Measurements from ENCODE around the gene SLC5A12.

Gene SLC5A12

DNA sequence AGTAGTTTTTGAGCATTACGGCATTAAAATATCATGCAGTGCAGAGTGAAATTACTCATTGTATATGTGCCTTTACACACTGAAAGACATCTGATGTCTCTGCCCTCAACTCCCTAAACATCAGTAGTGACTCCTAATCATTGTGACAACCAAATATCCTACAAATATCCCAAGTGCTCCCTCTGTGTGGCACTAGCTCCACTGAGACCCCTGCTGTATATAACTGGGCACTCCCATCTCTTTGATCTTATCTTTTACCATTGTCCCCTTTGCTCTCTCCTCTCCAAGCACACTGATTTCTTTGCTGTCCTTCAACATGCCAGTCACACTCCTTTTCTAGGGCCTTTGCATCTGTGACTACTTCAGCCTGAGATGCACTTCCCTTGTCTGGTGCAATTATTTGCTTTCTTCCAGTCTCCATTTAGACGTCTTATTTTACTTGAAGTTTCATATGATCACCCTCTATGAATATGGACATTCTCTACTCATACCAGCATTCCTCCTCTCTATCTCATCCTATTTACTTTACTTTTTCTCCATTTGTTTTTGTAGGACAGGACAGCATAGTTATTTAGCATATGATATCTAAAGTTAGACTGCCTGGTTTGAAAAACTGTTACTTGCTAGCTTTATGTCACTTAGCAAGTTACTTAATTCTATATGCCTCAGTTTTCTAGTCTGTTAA lies 2.4 kb downstream of the SLC5A12 start:
- Histone ChIP-seq H3K4me1 (ENCODE audit: control insufficient read depth, low read depth, low read length) (no peaks in the 10 kb centered on the region), H3K4me3 (ENCODE audit: low read length) (no peak overlapping the region), H3K27ac (ENCODE audit: low read length) (no peak overlapping the region), H3K36me3 (ENCODE audit: control insufficient read depth, low read depth, low read length) (no peaks in the 10 kb centered on the region), H3K27me3 (ENCODE audit: control insufficient read depth, insufficient read depth, low read length) (no peaks in the 10 kb centered on the region), H3K9ac (ENCODE audit: low read length) (no peak overlapping the region), H3K9me3 (ENCODE audit: control insufficient read depth, low read depth, low read length) (no peaks in the 10 kb centered on the region)

GRCh38 chr11:26717771-26718170 lies 4.1 kb downstream of the SLC5A12 start:
- no peak overlapping the region for H3K27ac ChIP-seq (ENCODE audit: low read length)
- no peak overlapping the region for H3K4me3 ChIP-seq (ENCODE audit: low read length)
- no peak overlapping the region for H3K9ac ChIP-seq (ENCODE audit: low read length)
- no peaks in the 10 kb centered on the region for H3K36me3 ChIP-seq (ENCODE audit: control insufficient read depth, low read depth, low read length)
- no peaks in the 10 kb centered on the region for H3K4me1 ChIP-seq (ENCODE audit: control insufficient read depth, low read depth, low read length)
- H3K9me3 ChIP-seq (ENCODE audit: control insufficient read depth, low read depth, low read length), result no peaks in the 10 kb centered on the region
- no peaks in the 10 kb centered on the region for H3K27me3 ChIP-seq (ENCODE audit: control insufficient read depth, insufficient read depth, low read length)

DNA sequence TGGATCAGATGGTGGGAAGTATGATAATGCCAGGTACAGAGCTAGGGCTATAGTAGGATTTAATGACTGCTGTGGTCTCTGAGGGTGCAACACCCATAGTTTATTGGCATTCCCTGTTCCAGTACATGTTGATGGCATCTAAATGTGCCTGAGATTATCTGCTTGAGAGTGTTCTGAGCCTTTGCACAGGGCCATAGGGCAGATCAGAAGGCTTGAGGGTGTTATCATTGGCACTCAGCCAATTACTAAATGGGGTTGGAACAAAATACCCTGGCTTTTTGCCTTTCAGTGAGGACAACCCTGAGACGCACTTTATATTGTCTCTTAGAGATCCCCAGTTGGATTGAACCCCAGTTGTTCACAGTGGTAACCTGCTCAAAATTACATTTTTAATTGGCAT lies 6.7 kb downstream of the SLC5A12 start:
- no peak overlapping the region for H3K4me3 ChIP-seq (ENCODE audit: low read length)
- H3K9me3 ChIP-seq (ENCODE audit: control insufficient read depth, low read depth, low read length), result no peaks in the 10 kb centered on the region
- H3K27me3 ChIP-seq (ENCODE audit: control insufficient read depth, insufficient read depth, low read length), result no peaks in the 10 kb centered on the region
- H3K4me1 ChIP-seq (ENCODE audit: control insufficient read depth, low read depth, low read length), result no peaks in the 10 kb centered on the region
- no peaks in the 10 kb centered on the region for H3K36me3 ChIP-seq (ENCODE audit: control insufficient read depth, low read depth, low read length)
- no peak overlapping the region for H3K9ac ChIP-seq (ENCODE audit: low read length)
- no peak overlapping the region for H3K27ac ChIP-seq (ENCODE audit: low read length)

GRCh38 chr11:26712497-26712896 lies 9.4 kb downstream of the SLC5A12 start:
- no peaks in the 10 kb centered on the region for H3K4me1 ChIP-seq (ENCODE audit: control insufficient read depth, low read depth, low read length)
- H3K9me3 ChIP-seq (ENCODE audit: control insufficient read depth, low read depth, low read length), result no peaks in the 10 kb centered on the region
- no peaks in the 10 kb centered on the region for H3K27me3 ChIP-seq (ENCODE audit: control insufficient read depth, insufficient read depth, low read length)
- no peak overlapping the region for H3K4me3 ChIP-seq (ENCODE audit: low read length)
- H3K36me3 ChIP-seq (ENCODE audit: control insufficient read depth, low read depth, low read length), result no peaks in the 10 kb centered on the region
- no peak overlapping the region for H3K9ac ChIP-seq (ENCODE audit: low read length)
- H3K27ac ChIP-seq (ENCODE audit: low read length), result no peak overlapping the region

- no peaks in the 10 kb centered on the region for H3K27me3 ChIP-seq (ENCODE audit: control insufficient read depth, insufficient read depth, low read length)
- H3K36me3 ChIP-seq (ENCODE audit: control insufficient read depth, low read depth, low read length), result no peaks in the 10 kb centered on the region
- no peaks in the 10 kb centered on the region for H3K4me1 ChIP-seq (ENCODE audit: control insufficient read depth, low read depth, low read length)
- H3K27ac ChIP-seq (ENCODE audit: low read length), result no peak overlapping the region
- H3K9ac ChIP-seq (ENCODE audit: low read length), result no peak overlapping the region
- no peak overlapping the region for H3K4me3 ChIP-seq (ENCODE audit: low read length)
- no peaks in the 10 kb centered on the region for H3K9me3 ChIP-seq (ENCODE audit: control insufficient read depth, low read depth, low read length)
Measured at GRCh38 chr11:26710489-26710888, 11.4 kb downstream of the SLC5A12 start.

GRCh38 chr11:26708736-26709456 lies 13.0 kb downstream of the SLC5A12 start:
- H3K36me3 ChIP-seq (ENCODE audit: control insufficient read depth, low read depth, low read length), result no peaks in the 10 kb centered on the region
- no peaks in the 10 kb centered on the region for H3K4me1 ChIP-seq (ENCODE audit: control insufficient read depth, low read depth, low read length)
- H3K4me3 ChIP-seq (ENCODE audit: low read length), result no peak overlapping the region
- H3K27me3 ChIP-seq (ENCODE audit: control insufficient read depth, insufficient read depth, low read length), result no peaks in the 10 kb centered on the region
- H3K27ac ChIP-seq (ENCODE audit: low read length), result no peak overlapping the region
- no peaks in the 10 kb centered on the region for H3K9me3 ChIP-seq (ENCODE audit: control insufficient read depth, low read depth, low read length)
- no peak overlapping the region for H3K9ac ChIP-seq (ENCODE audit: low read length)

DNA sequence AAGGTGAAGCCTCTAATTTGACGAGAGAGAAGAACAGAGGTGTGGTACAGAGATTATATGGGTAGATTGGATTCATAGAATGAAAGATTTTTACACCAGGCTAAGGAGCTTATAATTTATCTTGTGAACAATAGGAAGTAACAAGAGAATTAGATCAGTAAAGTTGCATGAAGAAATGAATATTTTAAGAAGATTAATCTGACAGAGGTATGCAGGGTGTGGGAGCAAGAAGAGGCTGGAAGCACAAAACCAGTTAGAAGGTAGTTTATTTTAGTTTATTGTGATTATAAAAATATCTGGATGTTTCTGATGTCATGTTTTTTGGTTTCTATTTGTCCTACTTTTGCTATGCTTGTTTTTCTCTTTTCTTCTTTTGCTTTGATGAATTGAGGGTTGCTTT lies 15.7 kb downstream of the SLC5A12 start:
- Histone ChIP-seq H3K4me3 (ENCODE audit: low read length) (no peak overlapping the region), H3K27ac (ENCODE audit: low read length) (no peak overlapping the region), H3K4me1 (ENCODE audit: control insufficient read depth, low read depth, low read length) (no peaks in the 10 kb centered on the region), H3K9ac (ENCODE audit: low read length) (no peak overlapping the region), H3K27me3 (ENCODE audit: control insufficient read depth, insufficient read depth, low read length) (no peaks in the 10 kb centered on the region), H3K9me3 (ENCODE audit: control insufficient read depth, low read depth, low read length) (no peaks in the 10 kb centered on the region), H3K36me3 (ENCODE audit: control insufficient read depth, low read depth, low read length) (no peaks in the 10 kb centered on the region)

- no peaks in the 10 kb centered on the region for H3K4me1 ChIP-seq (ENCODE audit: control insufficient read depth, low read depth, low read length)
- H3K9me3 ChIP-seq (ENCODE audit: control insufficient read depth, low read depth, low read length), result no peaks in the 10 kb centered on the region
- H3K4me3 ChIP-seq (ENCODE audit: low read length), result no peak overlapping the region
- H3K36me3 ChIP-seq (ENCODE audit: control insufficient read depth, low read depth, low read length), result no peaks in the 10 kb centered on the region
- H3K9ac ChIP-seq (ENCODE audit: low read length), result no peak overlapping the region
- no peaks in the 10 kb centered on the region for H3K27me3 ChIP-seq (ENCODE audit: control insufficient read depth, insufficient read depth, low read length)
- no peak overlapping the region for H3K27ac ChIP-seq (ENCODE audit: low read length)
Measured at GRCh38 chr11:26704249-26704648, 17.6 kb downstream of the SLC5A12 start.

DNA sequence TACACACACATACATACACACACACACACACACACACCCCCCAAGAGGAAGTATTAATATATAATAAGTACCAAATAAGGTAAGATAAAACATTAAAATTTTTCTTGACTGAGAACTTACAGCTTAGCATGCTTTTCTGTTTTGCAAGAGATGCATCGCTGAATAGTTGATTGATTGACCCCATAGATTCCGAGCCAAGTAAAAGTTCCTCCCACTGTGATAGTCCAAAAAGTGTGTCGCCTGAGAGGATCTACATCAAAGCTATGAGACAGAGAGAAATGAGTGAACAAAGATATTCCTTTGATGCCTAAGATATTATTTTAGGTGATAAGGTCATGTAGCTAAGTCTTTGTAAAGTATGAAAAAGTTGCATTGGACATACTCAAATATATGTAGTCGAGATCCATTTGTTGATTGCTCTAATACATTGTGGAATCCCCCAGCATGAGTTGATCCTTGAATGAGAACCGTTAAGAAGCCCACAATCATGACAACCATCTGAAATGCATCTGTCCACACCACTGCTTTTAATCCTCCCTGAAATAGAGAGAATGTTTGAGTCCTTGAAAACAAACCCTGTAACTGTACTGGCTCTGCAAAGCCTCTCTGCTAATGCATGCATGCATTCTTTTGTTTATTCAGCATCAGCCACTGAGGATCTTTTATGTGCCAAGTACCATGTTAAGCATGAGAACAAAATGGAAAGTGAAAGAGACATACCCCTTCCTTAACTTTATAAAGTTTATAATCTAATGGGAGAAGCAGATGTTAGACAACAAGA lies 18.3 kb downstream of the SLC5A12 start:
- no peaks in the 10 kb centered on the region for H3K4me1 ChIP-seq (ENCODE audit: control insufficient read depth, low read depth, low read length)
- no peaks in the 10 kb centered on the region for H3K36me3 ChIP-seq (ENCODE audit: control insufficient read depth, low read depth, low read length)
- H3K27me3 ChIP-seq (ENCODE audit: control insufficient read depth, insufficient read depth, low read length), result no peaks in the 10 kb centered on the region
- H3K9ac ChIP-seq (ENCODE audit: low read length), result no peak overlapping the region
- H3K27ac ChIP-seq (ENCODE audit: low read length), result no peak overlapping the region
- no peak overlapping the region for H3K4me3 ChIP-seq (ENCODE audit: low read length)
- no peaks in the 10 kb centered on the region for H3K9me3 ChIP-seq (ENCODE audit: control insufficient read depth, low read depth, low read length)

- no peak overlapping the region for H3K4me3 ChIP-seq (ENCODE audit: low read length)
- no peaks in the 10 kb centered on the region for H3K36me3 ChIP-seq (ENCODE audit: control insufficient read depth, low read depth, low read length)
- H3K27ac ChIP-seq (ENCODE audit: low read length), result no peak overlapping the region
- H3K4me1 ChIP-seq (ENCODE audit: control insufficient read depth, low read depth, low read length), result no peaks in the 10 kb centered on the region
- H3K9ac ChIP-seq (ENCODE audit: low read length), result no peak overlapping the region
- no peaks in the 10 kb centered on the region for H3K9me3 ChIP-seq (ENCODE audit: control insufficient read depth, low read depth, low read length)
- H3K27me3 ChIP-seq (ENCODE audit: control insufficient read depth, insufficient read depth, low read length), result no peaks in the 10 kb centered on the region
Measured at GRCh38 chr11:26702406-26702805, 19.5 kb downstream of the SLC5A12 start.

- no peaks in the 10 kb centered on the region for H3K36me3 ChIP-seq (ENCODE audit: control insufficient read depth, low read depth, low read length)
- H3K9ac ChIP-seq (ENCODE audit: low read length), result no peak overlapping the region
- H3K27ac ChIP-seq (ENCODE audit: low read length), result no peak overlapping the region
- H3K4me3 ChIP-seq (ENCODE audit: low read length), result no peak overlapping the region
- H3K9me3 ChIP-seq (ENCODE audit: control insufficient read depth, low read depth, low read length), result no peaks in the 10 kb centered on the region
- H3K4me1 ChIP-seq (ENCODE audit: control insufficient read depth, low read depth, low read length), result no peaks in the 10 kb centered on the region
- H3K27me3 ChIP-seq (ENCODE audit: control insufficient read depth, insufficient read depth, low read length), result no peaks in the 10 kb centered on the region
Measured at GRCh38 chr11:26700574-26701235, 21.2 kb downstream of the SLC5A12 start.
